Liver (tissue), 9 donors: ENCODE data around the gene FAM149B1. TPM values are rescaled to one million over a fixed set of nuclear protein-coding genes. Genes with fewer than 3 reads are reported as not detected.

Source experiments
- DNase-seq: peaks from one replicate; pipeline ENCODE4 v3.0.0-alpha.2; 2017; ENCODE audit warnings: low spot score
- H3K27ac ChIP-seq, 2 donors: one replicate each; pipeline ENCODE4 v1.7.0; 2013; ENCODE audit warnings: inconsistent platforms in 2 of 2, low read length in 2 of 2, control low read depth in 1 of 2, low read depth in 1 of 2, mild to moderate bottlenecking in 1 of 2
- H3K27me3 ChIP-seq, 4 donors: one replicate each; pipeline versions ENCODE4 v1.6.1 to v1.7.0; 2013; ENCODE audit warnings: low read length in 3 of 4, inconsistent platforms in 1 of 4, mild to moderate bottlenecking in 1 of 4, moderate library complexity in 1 of 4; ENCODE audit not compliant: control insufficient read depth in 4 of 4, insufficient read depth in 4 of 4
- H3K36me3 ChIP-seq, 4 donors: one replicate each; pipeline versions ENCODE4 v1.6.1 to v1.7.0; 2013; ENCODE audit warnings: low read length in 3 of 4, mild to moderate bottlenecking in 3 of 4, low read depth in 1 of 4, moderate library complexity in 1 of 4; ENCODE audit not compliant: control insufficient read depth in 4 of 4, insufficient read depth in 3 of 4
- H3K4me1 ChIP-seq, 4 donors: one replicate each; pipeline versions ENCODE4 v1.6.1 to v1.7.0; 2013; ENCODE audit warnings: low read length in 3 of 4, mild to moderate bottlenecking in 3 of 4, moderate library complexity in 1 of 4; ENCODE audit not compliant: control insufficient read depth in 4 of 4, insufficient read depth in 4 of 4
- H3K4me3 ChIP-seq, 3 donors: one replicate each; pipeline versions ENCODE4 v1.6.1 to v1.7.0; 2013; ENCODE audit warnings: low read length in 3 of 3, control low read depth in 1 of 3, low read depth in 1 of 3, mild to moderate bottlenecking in 1 of 3
- H3K9ac ChIP-seq, 2 donors: one replicate each; pipeline ENCODE4 v1.7.0; 2013; ENCODE audit warnings: low read length in 2 of 2, mild to moderate bottlenecking in 2 of 2, moderate library complexity in 2 of 2, control low read depth in 1 of 2, low read depth in 1 of 2
- H3K9me3 ChIP-seq, 4 donors: one replicate each; pipeline versions ENCODE4 v1.6.1 to v1.7.0; 2013; ENCODE audit warnings: low read length in 3 of 4; ENCODE audit not compliant: control insufficient read depth in 4 of 4
- ATF3 ChIP-seq: IDR thresholded peaks from 2 replicates; pipeline ENCODE4 v1.6.1; 2016; ENCODE audit warnings: antibody characterized with exemption
- CTCF ChIP-seq: fragments of 150-350 bp; IDR thresholded peaks from 2 replicates; pipeline ENCODE4 v1.5.1; 2017; ENCODE audit warnings: improper control_type of control experiment, low read depth, low read length; ENCODE audit not compliant: missing input control
- EGR1 ChIP-seq, 2 donors: IDR thresholded peaks; 2 replicates each; pipeline ENCODE4 v1.6.1; 2016 to 2018; ENCODE audit warnings: antibody characterized with exemption in 2 of 2, low read depth in 2 of 2
- FOXA2 ChIP-seq: IDR thresholded peaks from 2 replicates; pipeline ENCODE4 v1.6.1; 2016; ENCODE audit warnings: antibody characterized with exemption
- GABPA ChIP-seq, 2 donors: IDR thresholded peaks in 1 of 2; conservative IDR thresholded peaks in 1 of 2; 2 replicates each; pipeline ENCODE4 v1.6.1; 2016; ENCODE audit warnings: antibody characterized with exemption in 2 of 2, mild to moderate bottlenecking in 1 of 2, moderate library complexity in 1 of 2
- HNF4A ChIP-seq, 2 donors: conservative IDR thresholded peaks; 2 replicates each; pipeline ENCODE4 v1.6.1; 2016; ENCODE audit warnings: antibody characterized with exemption in 2 of 2, mild to moderate bottlenecking in 2 of 2
- HNF4G ChIP-seq: IDR thresholded peaks from 2 replicates; pipeline ENCODE4 v1.6.1; 2016; ENCODE audit warnings: antibody characterized with exemption
- MAX ChIP-seq: IDR thresholded peaks from 2 replicates; pipeline ENCODE4 v1.6.1; 2016; ENCODE audit warnings: antibody characterized with exemption
- NR2F2 ChIP-seq: IDR thresholded peaks from 2 replicates; pipeline ENCODE4 v1.6.1; 2016; ENCODE audit warnings: antibody characterized with exemption
- RAD21 ChIP-seq, 2 donors: IDR thresholded peaks; 2 replicates each; pipeline ENCODE4 v1.6.1; 2016; ENCODE audit warnings: antibody characterized with exemption in 2 of 2, mild to moderate bottlenecking in 2 of 2
- REST ChIP-seq: IDR thresholded peaks from 2 replicates; pipeline ENCODE4 v1.6.1; 2016; ENCODE audit warnings: antibody characterized with exemption, mild to moderate bottlenecking
- RXRA ChIP-seq, 2 donors: IDR thresholded peaks; 2 replicates each; pipeline ENCODE4 v1.6.1; 2017 to 2018; ENCODE audit warnings: antibody characterized with exemption in 2 of 2, mild to moderate bottlenecking in 1 of 2
- SP1 ChIP-seq: IDR thresholded peaks from 2 replicates; pipeline ENCODE4 v1.6.1; 2018; ENCODE audit warnings: antibody characterized with exemption, mild to moderate bottlenecking
- TAF1 ChIP-seq: conservative IDR thresholded peaks from 2 replicates; pipeline ENCODE4 v1.6.1; 2016; ENCODE audit warnings: antibody characterized with exemption, mild to moderate bottlenecking
- YY1 ChIP-seq: IDR thresholded peaks from 2 replicates; pipeline ENCODE4 v1.6.1; 2016; ENCODE audit warnings: antibody characterized with exemption, mild to moderate bottlenecking
- ZBTB33 ChIP-seq: IDR thresholded peaks from 2 replicates; pipeline ENCODE4 v1.6.1; 2016; ENCODE audit warnings: antibody characterized with exemption
- WGBS: extraction: QIAGEN DNeasy Blood & Tissue Kit; methylation state at CpG from one replicate; pipeline ENCODE4 v1.1.7; 2013; 5-methylcytosine and 5-hydroxymethylcytosine counted together
- polyA plus RNA-seq, 2 donors: library from polyadenylated mRNA; stranded (reverse) in 1 of 2; unstranded in 1 of 2; fragments of 200-250 nt in 1 of 2; fragments of >200 nt in 1 of 2; fragmentation: Nextera tagmentation in 1 of 2; extraction: Ambion mirVana in 1 of 2; gene quantifications; one replicate each; pipeline versions ENCODE4 v1.2.1 to v1.2.3, GENCODE V29; 2013 to 2015
- total RNA-seq, 2 donors: library from RNA; depleted of rRNA; stranded (reverse); fragments of >200 nt; gene quantifications; one replicate each; pipeline ENCODE4 v1.2.3, GENCODE V29; 2014
- donor health status: healthy.
- donor health status: healthy.
- donor health status: healthy.
- donor health status: healthy.
- donor health status: healthy.

The FAM149B1 gene
- total and polyA plus RNA-seq, 4 donors: 7.3 to 12.9 (median 9.1) TPM

- TF ChIP-seq ZBTB33 (no peak), GABPA (IDR thresholded peaks at IDR 0.05 in 1 of 2, conservative IDR thresholded peaks at IDR 0.05 in 1 of 2) (no peak), RXRA (IDR thresholded peaks at IDR 0.05) (no peak)
Measured at GRCh38 chr10:73172867-73173266, 4.9 kb downstream of the FAM149B1 start (continued).

GRCh38 chr10:73174148-73174925, 6.4 kb downstream of the FAM149B1 start:
- Histone ChIP-seq H3K27me3 (no peaks in the 10 kb centered on the region), H3K27ac (no peak overlapping the region), H3K9me3 (no peaks in the 10 kb centered on the region), H3K4me1 (peaks cover 0 to 2% (median under 1%) of the 10 kb centered on the region in 4 donors), H3K36me3 (peaks cover 0 to 11% (median 5%) of the 10 kb centered on the region in 4 donors), H3K4me3 (no peak overlapping the region), H3K9ac (no peak overlapping the region)
- TF ChIP-seq FOXA2 (no peak), HNF4A (conservative IDR thresholded peaks at IDR 0.05) (no peak), RXRA (IDR thresholded peaks at IDR 0.05) (no peak), HNF4G (no peak), TAF1 (no peak), NR2F2 (no peak), GABPA (IDR thresholded peaks at IDR 0.05 in 1 of 2, conservative IDR thresholded peaks at IDR 0.05 in 1 of 2) (no peak), MAX (no peak), REST (no peak), EGR1 (IDR thresholded peaks at IDR 0.05; ENCODE audit: low read depth in 2 of 2) (no peak), RAD21 (IDR thresholded peaks at IDR 0.05) (no peak), SP1 (no peak)
- WGBS: 96% methylated on average over 1 of the region's 1 CpG
- DNase-seq: no peak

GRCh38 chr10:73182568-73182967, 14.6 kb downstream of the FAM149B1 start:
- H3K9ac ChIP-seq: no peak overlapping the region
- no peaks in the 10 kb centered on the region for H3K27me3 ChIP-seq
- no peaks in the 10 kb centered on the region for H3K9me3 ChIP-seq
- H3K4me1 ChIP-seq: no peaks in the 10 kb centered on the region
- no peak overlapping the region for H3K27ac ChIP-seq
- 96% methylated on average over 2 of the region's 2 CpGs for WGBS
- no peak overlapping the region for H3K4me3 ChIP-seq
- DNase-seq: no peak
- peaks cover 0 to 20% (median 12%) of the 10 kb centered on the region in 4 donors for H3K36me3 ChIP-seq
- no peak for TF ChIP-seq MAX
- no peak for TF ChIP-seq YY1
- TF ChIP-seq HNF4G: no peak
- TF ChIP-seq CTCF: no peak
- no peak for TF ChIP-seq RXRA (IDR thresholded peaks at IDR 0.05)
- no peak for TF ChIP-seq ATF3
- TF ChIP-seq ZBTB33: no peak
- no peak for TF ChIP-seq TAF1
